ENCODE data around the gene RSPH6A. TPM values are rescaled to one million over a fixed set of nuclear protein-coding genes. Genes with fewer than 3 reads are reported as not detected.

Gene RSPH6A
- total RNA-seq, 1 experiment from 2014 or later = 0.55 TPM

- H3K27ac ChIP-seq (ENCODE audit: insufficient read length, low read depth, low read length) = no peak overlapping the region
- no CpG with 5 or more reads among the region's 14 CpGs for WGBS (ENCODE audit: extremely low coverage, insufficient read length, low lambda C conversion rate)
- no peak overlapping the region for H4K8ac ChIP-seq (replicated peaks; ENCODE audit: insufficient read length, low read depth, low read length)
- H3K9me3 ChIP-seq (ENCODE audit: control insufficient read depth, low read depth, low read length) = no peaks in the 10 kb centered on the region
- no peak overlapping the region for H3K18ac ChIP-seq (ENCODE audit: insufficient read length, low read depth, low read length)
- no peaks in the 10 kb centered on the region for H3K79me1 ChIP-seq (ENCODE audit: insufficient read depth, low read depth, low read length, poor library complexity, severe bottlenecking)
- H2AFZ ChIP-seq (ENCODE audit: low read length) = no peak overlapping the region
- DNase-seq = no peak
- Mint-ChIP-seq H3K27ac (no peak overlapping the region), H3K4me1 (no peaks in the 10 kb centered on the region), H3K36me3 (ENCODE audit: insufficient read depth in 1 of 3, low read depth in 3 of 3) (peaks cover 75 to 91% (median 84%) of the 10 kb centered on the region in 3 experiments), H3K9me3 (peaks cover 0 to 2% of the 10 kb centered on the region in 2 experiments; a peak in 2 of 5 replicates), H3K4me3 (no peak overlapping the region), H3K27me3 (ENCODE audit: low read depth) (no peaks in the 10 kb centered on the region)
- H2AK5ac ChIP-seq (ENCODE audit: insufficient read length, low read length) = no peak overlapping the region
- no peak overlapping the region for H3K56ac ChIP-seq (ENCODE audit: insufficient read length, low read depth, low read length)
- H2BK120ac ChIP-seq (ENCODE audit: low read depth, low read length, poor library complexity, severe bottlenecking) = no peak overlapping the region
- H3K23me2 ChIP-seq (ENCODE audit: insufficient read length, low read depth, low read length, poor library complexity, severe bottlenecking) = no peaks in the 10 kb centered on the region
- no peak overlapping the region for H4K5ac ChIP-seq (ENCODE audit: insufficient read length, low read depth, low read length)
- H3K9ac ChIP-seq (ENCODE audit: extremely low read depth, insufficient read length, low read length) = no peak overlapping the region
- H2BK12ac ChIP-seq (ENCODE audit: insufficient read length, low read depth, low read length) = no peak overlapping the region
- no peak overlapping the region for H3K14ac ChIP-seq (ENCODE audit: insufficient read depth, low read length)
- no peak overlapping the region for H2BK5ac ChIP-seq (ENCODE audit: insufficient read length, low read length)
- no peaks in the 10 kb centered on the region for H3K4me1 ChIP-seq (ENCODE audit: insufficient read depth, low read length)
- H2BK15ac ChIP-seq (ENCODE audit: low read depth, low read length) = no peak overlapping the region
- H3K23ac ChIP-seq (ENCODE audit: insufficient read length, low read depth, low read length) = no peak overlapping the region
- H3K79me2 ChIP-seq (ENCODE audit: insufficient read depth, low read length) = no peaks in the 10 kb centered on the region; the same call in 1 of the 2 replicates
- no peaks in the 10 kb centered on the region for H3K27me3 ChIP-seq (ENCODE audit: insufficient read depth, low read length)
- H3K4me2 ChIP-seq (ENCODE audit: insufficient read depth, insufficient read length, low read length) = no peak overlapping the region
- H2BK20ac ChIP-seq (ENCODE audit: low read depth, low read length, poor library complexity, severe bottlenecking) = no peak overlapping the region
- H4K20me1 ChIP-seq (ENCODE audit: control insufficient read depth, insufficient read depth, insufficient read length) = no peaks in the 10 kb centered on the region
- H4K91ac ChIP-seq (ENCODE audit: insufficient read length, low read depth, low read length) = no peak overlapping the region
- H3K4ac ChIP-seq (ENCODE audit: low read depth, low read length) = no peak overlapping the region
- H3T11ph ChIP-seq (ENCODE audit: low read length) = no peak overlapping the region
- TF ChIP-seq CTCF (conservative IDR thresholded peaks at IDR 0.05) = no peak
Observed at GRCh38 chr19:45842198-45842597, 27.1 kb upstream of the RSPH6A start.

All from H9 (cell line).